Testis (tissue), 2 donors: Measurements from ENCODE around the gene SERPINI2.

Source experiments
- CTCF ChIP-seq, 3 experiments: fragments of 450-650 bp in 2 of 3; fragments of 200-600 bp in 1 of 3; sonication (generic) in 1 of 3; IDR thresholded peaks; one replicate each; pipeline ENCODE4 v1.5.1; 2016 to 2019; ENCODE audit warnings: antibody characterized with exemption in 3 of 3, mild to moderate bottlenecking in 2 of 3, moderate library complexity in 1 of 3
- POLR2A ChIP-seq: fragments of 450-650 bp; IDR thresholded peaks from one replicate; pipeline ENCODE4 v1.6.1; 2017; ENCODE audit warnings: antibody characterized with exemption, mild to moderate bottlenecking, moderate library complexity

GRCh38 chr3:167501941-167502340 lies 28.1 kb upstream of the SERPINI2 start:
- TF ChIP-seq POLR2A (no peak), CTCF (IDR thresholded peaks at IDR 0.05) (no peak)
